Measurements from ENCODE around the gene BIK.
A peak's percentile ranks its signal among the peaks of the same experiment; 100 is the strongest.

The BIK gene

GRCh38 chr22:43176090-43176489 lies 65.5 kb downstream of the BIK start:
- no peak overlapping the region for H3K4ac ChIP-seq (ENCODE audit: low read length)
- H3K9me3 ChIP-seq (replicated peaks in 1 of 2; ENCODE audit: control insufficient read depth in 2 of 2, insufficient read depth in 1 of 2, low read depth in 1 of 2, low read length in 2 of 2), result peaks cover 0 to 5% of the 10 kb centered on the region in 2 donors
- H3K27ac ChIP-seq (replicated peaks; ENCODE audit: low read length), result no peak overlapping the region
- no peak overlapping the region for H2BK120ac ChIP-seq (ENCODE audit: low read depth, low read length)
- H3K4me3 ChIP-seq (ENCODE audit: low read length in 2 of 2), result no peak overlapping the region
- H3K14ac ChIP-seq (ENCODE audit: low read length), result no peak overlapping the region
- H3K4me2 ChIP-seq (ENCODE audit: insufficient read depth, low read length, poor library complexity, severe bottlenecking), result no peak overlapping the region
- no peak overlapping the region for H2BK5ac ChIP-seq (ENCODE audit: low read length)
- no peak overlapping the region for H3K18ac ChIP-seq (ENCODE audit: low read length)
- no peak overlapping the region for H2BK12ac ChIP-seq (ENCODE audit: low read length)
- H2BK15ac ChIP-seq (ENCODE audit: low read length), result no peak overlapping the region
- peaks cover 71 to 89% of the 10 kb centered on the region in 2 donors for H3K36me3 ChIP-seq (replicated peaks in 1 of 2; ENCODE audit: control insufficient read depth in 2 of 2, insufficient read depth in 2 of 2, low read length in 2 of 2)
- H4K8ac ChIP-seq (ENCODE audit: low read depth, low read length), result no peak overlapping the region
- H3K4me1 ChIP-seq (ENCODE audit: control insufficient read depth in 2 of 2, insufficient read depth in 1 of 2, low read depth in 1 of 2, low read length in 2 of 2), result no peaks in the 10 kb centered on the region
- peak overlapping the region; percentile 44 for H3K9ac ChIP-seq (ENCODE audit: low read depth, low read length, poor library complexity)
- no CpG with 5 or more reads among the region's 15 CpGs for WGBS, 2 donors (ENCODE audit: extremely low coverage in 2 of 2, insufficient read length in 2 of 2, insufficient replicate concordance in 1 of 2)
- H2AFZ ChIP-seq (ENCODE audit: low read length), result no peak overlapping the region
- H2AK5ac ChIP-seq (ENCODE audit: low read depth, low read length), result no peak overlapping the region
- DNase-seq (ENCODE audit: low spot score), result no peak
- H4K91ac ChIP-seq (ENCODE audit: low read depth, low read length, poor library complexity), result no peak overlapping the region
- H3K79me1 ChIP-seq (ENCODE audit: low read depth, low read length), result peaks cover 11% of the 10 kb centered on the region
- H3K23ac ChIP-seq (ENCODE audit: low read depth, low read length, poor library complexity), result no peak overlapping the region
- no peaks in the 10 kb centered on the region for H3K27me3 ChIP-seq (ENCODE audit: control insufficient read depth in 3 of 3, insufficient read depth in 3 of 3, low read depth in 1 of 3, low read length in 3 of 3)

DNA sequence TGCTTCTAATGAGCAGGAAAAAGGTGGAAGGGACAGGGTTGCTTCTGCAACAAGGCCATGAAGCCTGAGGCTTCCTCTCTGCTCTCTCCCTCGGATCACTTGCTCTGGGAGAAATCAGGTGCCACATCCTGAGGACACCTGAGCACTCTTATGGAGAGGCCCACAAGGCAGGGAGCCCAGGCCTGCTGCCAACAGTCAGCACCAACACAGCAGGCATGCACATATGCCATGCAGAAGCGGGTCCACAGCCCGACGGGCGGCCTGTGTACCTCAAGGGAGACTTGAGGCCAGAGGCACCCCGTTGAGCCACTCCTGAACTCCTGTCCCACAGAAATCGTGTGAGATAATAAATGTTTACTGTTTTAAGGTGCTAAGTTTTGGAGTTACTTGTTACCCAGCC lies 66.9 kb downstream of the BIK start:
- Histone ChIP-seq H4K8ac (ENCODE audit: low read depth, low read length) (no peak overlapping the region), H2AFZ (ENCODE audit: low read length) (no peak overlapping the region), H2BK12ac (ENCODE audit: low read length) (no peak overlapping the region), H2BK5ac (ENCODE audit: low read length) (no peak overlapping the region), H2BK120ac (ENCODE audit: low read depth, low read length) (no peak overlapping the region), H3K9ac (ENCODE audit: low read depth, low read length, poor library complexity) (no peak overlapping the region), H4K91ac (ENCODE audit: low read depth, low read length, poor library complexity) (no peak overlapping the region), H3K4ac (ENCODE audit: low read length) (no peak overlapping the region), H3K4me3 (ENCODE audit: low read length in 2 of 2) (no peak overlapping the region), H3K14ac (ENCODE audit: low read length) (no peak overlapping the region), H2BK15ac (ENCODE audit: low read length) (no peak overlapping the region), H3K4me1 (ENCODE audit: control insufficient read depth in 2 of 2, insufficient read depth in 1 of 2, low read depth in 1 of 2, low read length in 2 of 2) (no peaks in the 10 kb centered on the region), H2AK5ac (ENCODE audit: low read depth, low read length) (no peak overlapping the region), H3K27me3 (ENCODE audit: control insufficient read depth in 3 of 3, insufficient read depth in 3 of 3, low read depth in 1 of 3, low read length in 3 of 3) (no peaks in the 10 kb centered on the region), H3K23ac (ENCODE audit: low read depth, low read length, poor library complexity) (no peak overlapping the region), H3K36me3 (replicated peaks in 1 of 2; ENCODE audit: control insufficient read depth in 2 of 2, insufficient read depth in 2 of 2, low read length in 2 of 2) (peaks cover 64 to 89% of the 10 kb centered on the region in 2 donors), H3K79me1 (ENCODE audit: low read depth, low read length) (peaks cover 13% of the 10 kb centered on the region), H3K4me2 (ENCODE audit: insufficient read depth, low read length, poor library complexity, severe bottlenecking) (no peak overlapping the region), H3K9me3 (replicated peaks in 1 of 2; ENCODE audit: control insufficient read depth in 2 of 2, insufficient read depth in 1 of 2, low read depth in 1 of 2, low read length in 2 of 2) (peaks cover 0 to 4% of the 10 kb centered on the region in 2 donors), H3K18ac (ENCODE audit: low read length) (no peak overlapping the region), H3K27ac (replicated peaks; ENCODE audit: low read length) (no peak overlapping the region)
- WGBS, 2 donors (ENCODE audit: extremely low coverage in 2 of 2, insufficient read length in 2 of 2, insufficient replicate concordance in 1 of 2), result no CpG with 5 or more reads among the region's 7 CpGs
- DNase-seq (ENCODE audit: low spot score), result no peak

All from neuronal stem cell (in vitro differentiated cells).